HL-60 (cell line): ENCODE data around the gene CHD2.

ENCODE experiments used
- DNase-seq, 2 experiments: peaks; one replicate each; pipeline ENCODE4 v3.0.0-alpha.2; 2010 to 2020; ENCODE audit warnings: low read depth in 1 of 2, low spot score in 1 of 2
- H3K27ac ChIP-seq: fragments of 250-450 bp; sonication (Bioruptor Pico); replicated peaks from 2 replicates; pipeline ENCODE4 v1.5.1; 2020; ENCODE audit warnings: mild to moderate bottlenecking, moderate library complexity
- H3K27me3 ChIP-seq: fragments of 250-450 bp; sonication (Bioruptor Pico); 2 replicates; pipeline ENCODE4 v1.5.1; 2021; ENCODE audit warnings: mild to moderate bottlenecking, moderate library complexity; ENCODE audit not compliant: insufficient read depth, poor library complexity, severe bottlenecking
- H3K4me3 ChIP-seq: replicated peaks from 2 replicates; pipeline ENCODE4 v1.5.1; 2011; ENCODE audit warnings: mild to moderate bottlenecking, control low read depth, low read length; ENCODE audit not compliant: insufficient read depth
- GABPA ChIP-seq: IDR thresholded peaks from 2 replicates; pipeline ENCODE4 v1.6.1; 2012; ENCODE audit warnings: low read depth
- POLR2AphosphoS5 ChIP-seq: IDR thresholded peaks from 2 replicates; pipeline ENCODE4 v1.6.1; 2012; ENCODE audit warnings: low read depth
- SPI1 ChIP-seq: IDR thresholded peaks from 2 replicates; pipeline ENCODE4 v1.6.1; 2012; ENCODE audit warnings: low read depth, mild to moderate bottlenecking, borderline replicate concordance
- TF ChIP-seq, protein P1 (sequence below): IDR thresholded peaks from one replicate; pipeline ENCODE4 v1.5.1; 2011; ENCODE audit warnings: low read length, control low read depth, inconsistent platforms; ENCODE audit not compliant: insufficient read depth
- TF ChIP-seq, protein P2 (sequence below): IDR thresholded peaks from 2 replicates; pipeline ENCODE4 v1.6.1; 2012; ENCODE audit warnings: low read depth; ENCODE audit not compliant: insufficient replicate concordance

The CHD2 gene

DNA sequence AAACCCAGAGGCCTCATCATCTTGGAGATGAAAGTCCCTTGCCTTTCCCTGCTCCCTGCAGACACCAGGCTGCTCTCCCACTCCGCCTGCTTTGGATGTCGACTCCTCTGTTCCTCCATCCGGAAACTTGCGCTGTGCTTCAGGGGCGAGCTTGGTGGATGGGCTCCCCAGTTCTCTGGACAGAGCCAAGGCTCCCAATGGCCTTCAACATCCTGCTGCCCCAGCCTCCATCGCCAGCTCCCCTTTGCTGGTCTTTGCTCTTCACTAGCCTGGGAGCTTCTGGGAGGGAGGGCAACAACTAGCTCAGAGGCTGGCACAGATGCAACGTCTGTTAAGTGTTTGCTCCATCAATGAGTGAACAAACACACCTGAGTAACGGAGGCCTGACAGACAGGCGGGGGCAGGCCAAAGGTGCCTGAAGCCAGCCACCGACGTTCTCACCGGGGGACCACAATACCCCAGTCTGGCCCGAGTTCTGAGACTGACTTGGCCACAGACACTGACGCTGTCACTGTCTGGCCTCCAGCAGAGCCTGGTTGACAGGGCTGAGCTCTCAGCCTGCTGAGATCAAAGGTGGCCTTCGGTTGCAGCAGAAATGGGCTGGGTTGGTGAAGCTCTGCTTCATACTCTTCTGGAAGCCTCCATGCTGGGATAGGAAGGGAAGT lies 149.9 kb downstream of the CHD2 start:
- no peak overlapping the region for H3K27ac ChIP-seq
- DNase-seq: no peak
- TF ChIP-seq SPI1 (no peak), POLR2AphosphoS5 (no peak), GABPA (no peak)
- TF ChIP-seq, protein P1, sequence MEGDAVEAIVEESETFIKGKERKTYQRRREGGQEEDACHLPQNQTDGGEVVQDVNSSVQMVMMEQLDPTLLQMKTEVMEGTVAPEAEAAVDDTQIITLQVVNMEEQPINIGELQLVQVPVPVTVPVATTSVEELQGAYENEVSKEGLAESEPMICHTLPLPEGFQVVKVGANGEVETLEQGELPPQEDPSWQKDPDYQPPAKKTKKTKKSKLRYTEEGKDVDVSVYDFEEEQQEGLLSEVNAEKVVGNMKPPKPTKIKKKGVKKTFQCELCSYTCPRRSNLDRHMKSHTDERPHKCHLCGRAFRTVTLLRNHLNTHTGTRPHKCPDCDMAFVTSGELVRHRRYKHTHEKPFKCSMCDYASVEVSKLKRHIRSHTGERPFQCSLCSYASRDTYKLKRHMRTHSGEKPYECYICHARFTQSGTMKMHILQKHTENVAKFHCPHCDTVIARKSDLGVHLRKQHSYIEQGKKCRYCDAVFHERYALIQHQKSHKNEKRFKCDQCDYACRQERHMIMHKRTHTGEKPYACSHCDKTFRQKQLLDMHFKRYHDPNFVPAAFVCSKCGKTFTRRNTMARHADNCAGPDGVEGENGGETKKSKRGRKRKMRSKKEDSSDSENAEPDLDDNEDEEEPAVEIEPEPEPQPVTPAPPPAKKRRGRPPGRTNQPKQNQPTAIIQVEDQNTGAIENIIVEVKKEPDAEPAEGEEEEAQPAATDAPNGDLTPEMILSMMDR: no peak
- TF ChIP-seq, protein P2, sequence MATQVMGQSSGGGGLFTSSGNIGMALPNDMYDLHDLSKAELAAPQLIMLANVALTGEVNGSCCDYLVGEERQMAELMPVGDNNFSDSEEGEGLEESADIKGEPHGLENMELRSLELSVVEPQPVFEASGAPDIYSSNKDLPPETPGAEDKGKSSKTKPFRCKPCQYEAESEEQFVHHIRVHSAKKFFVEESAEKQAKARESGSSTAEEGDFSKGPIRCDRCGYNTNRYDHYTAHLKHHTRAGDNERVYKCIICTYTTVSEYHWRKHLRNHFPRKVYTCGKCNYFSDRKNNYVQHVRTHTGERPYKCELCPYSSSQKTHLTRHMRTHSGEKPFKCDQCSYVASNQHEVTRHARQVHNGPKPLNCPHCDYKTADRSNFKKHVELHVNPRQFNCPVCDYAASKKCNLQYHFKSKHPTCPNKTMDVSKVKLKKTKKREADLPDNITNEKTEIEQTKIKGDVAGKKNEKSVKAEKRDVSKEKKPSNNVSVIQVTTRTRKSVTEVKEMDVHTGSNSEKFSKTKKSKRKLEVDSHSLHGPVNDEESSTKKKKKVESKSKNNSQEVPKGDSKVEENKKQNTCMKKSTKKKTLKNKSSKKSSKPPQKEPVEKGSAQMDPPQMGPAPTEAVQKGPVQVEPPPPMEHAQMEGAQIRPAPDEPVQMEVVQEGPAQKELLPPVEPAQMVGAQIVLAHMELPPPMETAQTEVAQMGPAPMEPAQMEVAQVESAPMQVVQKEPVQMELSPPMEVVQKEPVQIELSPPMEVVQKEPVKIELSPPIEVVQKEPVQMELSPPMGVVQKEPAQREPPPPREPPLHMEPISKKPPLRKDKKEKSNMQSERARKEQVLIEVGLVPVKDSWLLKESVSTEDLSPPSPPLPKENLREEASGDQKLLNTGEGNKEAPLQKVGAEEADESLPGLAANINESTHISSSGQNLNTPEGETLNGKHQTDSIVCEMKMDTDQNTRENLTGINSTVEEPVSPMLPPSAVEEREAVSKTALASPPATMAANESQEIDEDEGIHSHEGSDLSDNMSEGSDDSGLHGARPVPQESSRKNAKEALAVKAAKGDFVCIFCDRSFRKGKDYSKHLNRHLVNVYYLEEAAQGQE: no peak
- no peak overlapping the region for H3K4me3 ChIP-seq
- no peaks in the 10 kb centered on the region for H3K27me3 ChIP-seq

DNA sequence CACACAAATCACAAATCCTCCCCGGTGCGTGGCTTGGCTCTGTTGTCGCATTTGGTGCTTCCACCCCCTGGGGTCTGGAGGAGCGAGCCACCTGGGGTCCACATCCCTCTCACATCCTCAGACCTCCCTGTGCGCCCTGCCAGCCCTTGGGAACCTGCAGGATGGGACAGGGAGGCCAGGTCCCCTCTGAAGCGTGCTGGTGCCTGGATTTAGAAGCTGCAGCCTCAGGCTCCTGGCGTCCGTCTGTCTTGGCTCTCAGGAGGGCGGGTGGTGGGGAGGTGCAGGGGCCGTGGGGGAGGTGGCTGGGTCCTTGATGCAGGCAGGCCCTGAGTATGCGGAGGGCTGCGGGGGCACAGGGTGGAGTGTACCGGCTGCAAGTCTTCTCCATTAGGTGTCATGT lies 150.5 kb downstream of the CHD2 start:
- H3K27me3 ChIP-seq: no peaks in the 10 kb centered on the region
- no peak overlapping the region for H3K4me3 ChIP-seq
- DNase-seq: no peak
- H3K27ac ChIP-seq: no peak overlapping the region
- TF ChIP-seq POLR2AphosphoS5 (no peak), GABPA (no peak), SPI1 (no peak)
- TF ChIP-seq, protein P2: no peak
- TF ChIP-seq, protein P1: no peak

DNA sequence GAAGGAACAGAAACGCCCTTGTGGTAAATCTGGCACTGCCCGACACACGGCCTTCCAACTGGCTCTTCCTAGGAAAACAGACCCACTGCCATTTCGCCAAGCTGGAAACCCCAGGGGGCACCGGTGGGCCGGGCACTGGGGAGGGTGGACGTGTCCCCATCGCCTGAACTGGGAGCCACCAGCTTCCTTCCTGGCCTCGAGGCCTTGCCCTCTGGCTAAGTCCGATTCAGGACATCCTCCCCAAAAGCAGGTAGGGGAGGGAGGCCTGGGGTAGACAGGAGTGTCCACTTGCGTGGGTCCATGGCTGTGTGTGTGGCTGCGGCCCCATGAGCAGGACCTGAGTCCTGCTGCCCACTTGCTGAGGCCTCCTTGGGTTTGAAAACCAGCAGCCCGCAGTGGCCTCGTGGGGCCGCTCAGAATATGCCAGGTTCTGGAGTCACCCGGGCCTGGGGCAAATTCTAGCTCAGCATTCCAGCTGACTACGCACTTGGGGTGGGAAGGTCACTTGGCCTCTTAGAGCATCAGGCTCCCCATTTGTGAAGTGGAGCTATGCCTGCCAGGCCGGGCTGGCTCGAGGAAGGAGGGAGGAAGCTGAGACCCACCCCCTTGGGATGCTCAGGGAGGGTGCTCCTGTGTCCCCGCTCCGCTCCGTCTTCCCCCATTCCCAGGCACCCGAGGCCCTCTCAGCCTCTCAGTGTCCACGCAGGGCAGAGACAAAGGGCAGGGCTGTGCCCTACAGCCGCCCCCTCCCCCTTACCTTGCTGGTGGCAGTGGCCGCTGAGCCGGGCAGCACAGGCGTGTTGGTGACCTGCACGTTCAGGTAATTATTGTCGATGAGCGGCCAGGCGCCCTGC lies 151.3 kb downstream of the CHD2 start:
- H3K27me3 ChIP-seq: no peaks in the 10 kb centered on the region
- no peak for DNase-seq
- H3K4me3 ChIP-seq: no peak overlapping the region
- TF ChIP-seq POLR2AphosphoS5 (no peak), GABPA (no peak), SPI1 (no peak)
- TF ChIP-seq, protein P1: no peak
- TF ChIP-seq, protein P2: no peak
- H3K27ac ChIP-seq: no peak overlapping the region
